ENCODE data around the gene ERVK3-1.

The ERVK3-1 gene

DNA sequence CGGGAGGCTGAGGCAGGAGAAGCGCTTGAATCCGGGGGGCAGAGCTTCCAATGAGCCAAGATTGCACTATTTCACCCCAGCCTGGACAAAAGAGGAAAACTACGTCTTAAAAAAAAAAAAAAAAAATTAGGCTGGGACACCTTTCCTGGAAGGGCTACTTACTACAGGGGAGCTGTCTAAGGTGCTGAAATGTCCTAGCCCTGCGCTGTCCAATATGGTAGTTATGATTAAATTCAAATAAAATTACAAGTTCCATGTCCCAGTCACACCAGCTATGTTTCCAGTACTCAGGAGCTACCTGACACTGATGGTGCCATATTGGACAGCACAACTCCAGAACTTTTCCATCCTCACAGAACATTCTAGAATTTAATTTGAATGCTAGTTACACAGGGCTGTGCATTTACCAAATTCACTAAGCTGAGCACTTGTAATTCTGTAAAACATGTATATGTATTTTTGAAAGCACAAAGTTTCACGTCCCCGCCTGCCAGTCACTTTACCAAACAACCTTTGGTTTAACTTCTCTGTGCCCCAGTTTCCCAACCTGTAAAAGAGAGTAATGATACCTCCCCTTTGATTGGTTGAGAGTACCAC is 12.4 kb downstream of the ERVK3-1 start:
- no peak overlapping the region for H3K27ac ChIP-seq
- H3K4me1 ChIP-seq (ENCODE audit: control insufficient read depth in 1 of 2, insufficient read depth in 1 of 2, low read depth in 1 of 2, low read length in 1 of 2), result no peaks in the 10 kb centered on the region
- no peak overlapping the region for H3K4me3 ChIP-seq (ENCODE audit: low read depth in 1 of 2, low read length in 1 of 2)
- no peaks in the 10 kb centered on the region for H3K27me3 ChIP-seq
- TF ChIP-seq, protein P1, sequence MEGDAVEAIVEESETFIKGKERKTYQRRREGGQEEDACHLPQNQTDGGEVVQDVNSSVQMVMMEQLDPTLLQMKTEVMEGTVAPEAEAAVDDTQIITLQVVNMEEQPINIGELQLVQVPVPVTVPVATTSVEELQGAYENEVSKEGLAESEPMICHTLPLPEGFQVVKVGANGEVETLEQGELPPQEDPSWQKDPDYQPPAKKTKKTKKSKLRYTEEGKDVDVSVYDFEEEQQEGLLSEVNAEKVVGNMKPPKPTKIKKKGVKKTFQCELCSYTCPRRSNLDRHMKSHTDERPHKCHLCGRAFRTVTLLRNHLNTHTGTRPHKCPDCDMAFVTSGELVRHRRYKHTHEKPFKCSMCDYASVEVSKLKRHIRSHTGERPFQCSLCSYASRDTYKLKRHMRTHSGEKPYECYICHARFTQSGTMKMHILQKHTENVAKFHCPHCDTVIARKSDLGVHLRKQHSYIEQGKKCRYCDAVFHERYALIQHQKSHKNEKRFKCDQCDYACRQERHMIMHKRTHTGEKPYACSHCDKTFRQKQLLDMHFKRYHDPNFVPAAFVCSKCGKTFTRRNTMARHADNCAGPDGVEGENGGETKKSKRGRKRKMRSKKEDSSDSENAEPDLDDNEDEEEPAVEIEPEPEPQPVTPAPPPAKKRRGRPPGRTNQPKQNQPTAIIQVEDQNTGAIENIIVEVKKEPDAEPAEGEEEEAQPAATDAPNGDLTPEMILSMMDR (IDR thresholded peaks at IDR 0.05), result no peak
- peaks cover 23% of the 10 kb centered on the region for H3K36me3 ChIP-seq
- no peaks in the 10 kb centered on the region for H3K9me3 ChIP-seq

DNA sequence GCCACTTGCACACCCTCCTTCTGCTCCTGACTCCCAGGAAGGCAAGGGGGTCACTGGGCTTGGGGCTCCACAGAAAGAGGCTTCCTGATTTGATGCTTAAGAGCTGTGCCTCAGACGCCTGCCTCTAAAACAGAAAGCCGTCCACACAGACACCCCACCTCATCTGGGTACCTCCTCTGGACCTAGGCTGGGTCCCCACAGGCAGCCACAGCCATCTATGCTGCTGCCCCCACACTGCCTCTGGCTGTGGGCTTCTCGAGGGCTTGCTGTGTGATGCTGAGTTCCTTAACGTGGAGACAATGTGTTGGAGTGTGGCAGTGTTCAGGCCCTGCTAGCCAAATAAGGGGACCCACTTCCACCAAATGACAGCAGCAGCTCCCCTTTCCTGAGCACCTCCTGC is 13.1 kb downstream of the ERVK3-1 start:
- Histone ChIP-seq H3K4me1 (ENCODE audit: control insufficient read depth in 1 of 2, insufficient read depth in 1 of 2, low read depth in 1 of 2, low read length in 1 of 2) (no peaks in the 10 kb centered on the region), H3K36me3 (peaks cover 16% of the 10 kb centered on the region), H3K9me3 (no peaks in the 10 kb centered on the region), H3K27me3 (no peaks in the 10 kb centered on the region), H3K27ac (no peak overlapping the region), H3K4me3 (ENCODE audit: low read depth in 1 of 2, low read length in 1 of 2) (no peak overlapping the region)
- TF ChIP-seq, protein P1 (IDR thresholded peaks at IDR 0.05), result no peak

DNA sequence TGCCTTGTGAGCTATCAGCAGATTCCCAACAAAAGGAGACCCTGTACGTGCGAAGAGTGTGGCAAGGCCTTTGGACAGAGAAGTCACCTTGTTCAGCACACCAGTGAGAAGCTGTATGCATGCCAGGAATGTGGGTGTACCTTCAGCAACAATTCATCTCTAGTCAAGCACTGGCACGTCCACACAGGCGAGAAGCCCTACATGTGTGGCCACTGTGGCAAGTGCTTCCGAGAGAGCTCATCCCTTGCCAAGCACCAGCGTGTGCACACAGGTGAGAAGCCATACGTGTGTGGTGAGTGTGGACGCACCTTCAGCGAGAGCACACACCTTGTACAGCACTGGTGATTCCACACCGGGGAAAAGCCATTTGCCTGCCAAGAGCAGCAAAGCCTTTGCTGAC is 14.1 kb downstream of the ERVK3-1 start:
- Histone ChIP-seq H3K4me3 (ENCODE audit: low read depth in 1 of 2, low read length in 1 of 2) (no peak overlapping the region), H3K9me3 (no peaks in the 10 kb centered on the region), H3K27ac (no peak overlapping the region), H3K36me3 (peaks cover 10% of the 10 kb centered on the region), H3K4me1 (ENCODE audit: control insufficient read depth in 1 of 2, insufficient read depth in 1 of 2, low read depth in 1 of 2, low read length in 1 of 2) (no peaks in the 10 kb centered on the region), H3K27me3 (no peaks in the 10 kb centered on the region)
- TF ChIP-seq, protein P1 (IDR thresholded peaks at IDR 0.05), result no peak

DNA sequence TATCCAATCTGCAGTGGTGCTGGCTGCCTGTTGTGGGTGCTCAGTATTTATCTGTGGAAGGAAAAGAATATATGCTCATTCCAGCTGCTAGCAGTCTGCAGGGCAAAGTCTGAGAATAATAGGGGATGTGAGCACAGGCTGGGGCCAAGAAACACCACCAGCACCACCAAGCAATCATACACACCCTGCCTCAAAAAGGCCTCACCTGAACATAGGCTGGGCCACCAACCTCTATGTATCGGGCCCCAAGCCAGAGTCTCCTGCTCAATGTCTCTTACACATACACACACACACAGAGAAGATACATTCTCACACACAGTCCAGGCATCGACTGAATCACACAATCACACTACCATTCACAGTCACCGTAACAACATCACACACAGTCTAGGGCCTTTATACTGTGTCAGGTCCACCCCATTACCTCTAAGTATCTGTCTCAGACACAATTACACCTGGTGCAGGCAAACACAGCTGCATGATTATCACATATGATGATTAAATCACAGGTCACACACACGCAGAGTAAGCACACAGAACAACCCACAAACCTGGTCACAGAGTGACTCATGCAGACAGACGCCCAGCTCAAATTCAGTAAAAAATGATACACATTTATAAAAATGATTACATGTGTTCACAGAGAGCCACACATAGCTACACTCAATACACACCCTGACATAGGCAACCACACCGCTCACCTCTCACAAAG is 20.3 kb downstream of the ERVK3-1 start:
- H3K27me3 ChIP-seq, result no peaks in the 10 kb centered on the region
- H3K4me1 ChIP-seq (ENCODE audit: control insufficient read depth in 1 of 2, insufficient read depth in 1 of 2, low read depth in 1 of 2, low read length in 1 of 2), result peaks cover 17 to 21% of the 10 kb centered on the region in 2 experiments
- TF ChIP-seq, protein P1 (IDR thresholded peaks at IDR 0.05), result no peak
- H3K27ac ChIP-seq, result no peak overlapping the region
- no peaks in the 10 kb centered on the region for H3K9me3 ChIP-seq
- H3K4me3 ChIP-seq (ENCODE audit: low read depth in 1 of 2, low read length in 1 of 2), result no peak overlapping the region
- no peaks in the 10 kb centered on the region for H3K36me3 ChIP-seq

DNA sequence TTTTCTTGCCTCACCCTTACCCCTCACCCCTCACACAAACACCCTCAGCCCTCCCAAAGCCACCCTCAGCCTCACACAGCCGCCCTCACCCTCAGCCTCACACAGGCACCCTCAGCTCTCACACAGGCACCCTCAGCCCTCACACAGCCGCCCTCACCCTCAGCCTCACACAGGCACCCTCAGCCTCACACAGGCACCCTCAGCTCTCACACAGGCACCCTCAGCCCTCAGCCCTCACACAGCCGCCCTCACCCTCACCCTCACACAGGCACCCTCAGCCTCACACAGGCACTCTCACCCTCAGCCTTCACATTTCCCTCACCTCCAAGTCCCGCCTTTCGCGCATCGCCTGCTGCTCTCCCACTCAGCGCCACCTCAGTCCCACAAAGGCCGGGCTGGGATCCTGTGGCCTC is 21.3 kb downstream of the ERVK3-1 start:
- H3K9me3 ChIP-seq, result no peaks in the 10 kb centered on the region
- TF ChIP-seq, protein P1 (IDR thresholded peaks at IDR 0.05), result no peak
- peak overlapping the region; percentile 78 to 94 for H3K4me3 ChIP-seq (ENCODE audit: low read depth in 1 of 2, low read length in 1 of 2)
- peak overlapping the region; percentile 75 for H3K27ac ChIP-seq
- no peaks in the 10 kb centered on the region for H3K27me3 ChIP-seq
- H3K36me3 ChIP-seq, result no peaks in the 10 kb centered on the region
- peaks cover 17 to 21% of the 10 kb centered on the region in 2 experiments for H3K4me1 ChIP-seq (ENCODE audit: control insufficient read depth in 1 of 2, insufficient read depth in 1 of 2, low read depth in 1 of 2, low read length in 1 of 2)

Data from neutrophil (primary cell).